Mononuclear cell (primary cell): ENCODE data around the gene CCDC93. TPM values are rescaled to one million over a fixed set of nuclear protein-coding genes. Genes with fewer than 3 reads are reported as not detected.

ENCODE experiments used
- H3K27me3 ChIP-seq: 2 replicates; pipeline ENCODE4 v1.6.0; 2011; ENCODE audit warnings: low read length, control low read depth; ENCODE audit not compliant: insufficient read depth
- H3K4me1 ChIP-seq: 2 replicates; pipeline ENCODE4 v1.5.1; 2011; ENCODE audit warnings: mild to moderate bottlenecking, low read length, control low read depth; ENCODE audit not compliant: insufficient read depth
- H3K4me3 ChIP-seq: 2 replicates; pipeline ENCODE4 v1.5.1; 2011; ENCODE audit warnings: mild to moderate bottlenecking, low read length, moderate library complexity
- H3K9me3 ChIP-seq: 2 replicates; pipeline ENCODE4 v1.5.1; 2011; ENCODE audit warnings: low read depth, mild to moderate bottlenecking, control low read depth, low read length
- total RNA-seq: library from RNA; depleted of rRNA; stranded (reverse); fragments of >200 nt; gene quantifications from one replicate; pipeline ENCODE4 v1.2.3, GENCODE V29; 2012

The CCDC93 gene
- total RNA-seq, 1 donor, result 69.5 TPM

GRCh38 chr2:117875786-117876185 lies 138.1 kb downstream of the CCDC93 start:
- no peaks in the 10 kb centered on the region for H3K9me3 ChIP-seq
- H3K4me3 ChIP-seq, result no peak overlapping the region
- peaks cover 3% of the 10 kb centered on the region for H3K27me3 ChIP-seq
- H3K4me1 ChIP-seq, result no peaks in the 10 kb centered on the region

Other genes starting within 250 kb of the CCDC93 start
- gene DDX18, start 199.4 kb downstream of the CCDC93 start, total RNA-seq, result 127 TPM
- 4.0 TPM for gene INSIG2, start 74.4 kb upstream of the CCDC93 start, total RNA-seq